Limb (tissue), 2 donors: ENCODE results near the gene POLN.
"Not testable (repeated sequence)": the region's sequence is repeated elsewhere in the genome, so short reads cannot be mapped to it uniquely, and the experiment has no call there.

Source experiments
- DNase-seq, 2 donors: peaks; one replicate each; pipeline ENCODE4 v3.0.0-alpha.2; 2016; ENCODE audit errors: extremely low spot score in 2 of 2

POLN gene

DNA sequence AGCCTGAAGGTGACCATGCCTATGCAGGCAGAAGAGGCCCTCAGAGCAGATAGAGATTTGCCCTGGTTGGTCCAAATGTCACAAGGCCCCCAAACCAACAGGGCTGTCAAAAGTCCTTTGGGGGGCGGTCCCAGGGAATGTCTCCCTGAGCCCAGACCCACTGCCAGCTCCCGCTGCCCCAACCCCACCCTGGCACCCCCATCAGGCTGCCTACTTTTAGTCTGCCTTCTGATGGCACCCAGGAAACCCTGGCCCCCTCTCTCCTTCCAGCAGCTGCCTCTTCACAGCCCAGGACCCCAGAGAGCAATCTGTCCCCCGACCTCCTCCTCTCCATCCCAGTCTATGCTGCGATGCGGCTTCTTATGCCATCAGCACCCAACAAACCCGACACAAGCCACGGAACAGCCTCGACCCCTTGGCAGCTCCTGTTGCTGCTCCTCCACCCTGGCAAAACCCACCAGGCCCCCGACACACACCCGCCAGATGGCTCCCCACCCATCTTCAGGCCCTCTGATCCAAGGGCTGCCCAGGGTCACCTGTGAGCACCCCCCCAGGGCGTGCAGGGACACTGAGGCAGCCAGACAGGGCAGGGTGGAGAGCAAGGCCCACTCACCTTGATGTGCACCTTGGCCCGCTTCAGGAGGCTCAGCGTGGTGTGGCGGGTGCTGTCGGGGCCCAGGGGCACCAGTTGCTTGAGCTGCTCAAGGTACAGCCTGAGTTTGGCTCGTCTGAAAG, 10.0 kb upstream of the POLN start:
- DNase-seq = no peak

DNA sequence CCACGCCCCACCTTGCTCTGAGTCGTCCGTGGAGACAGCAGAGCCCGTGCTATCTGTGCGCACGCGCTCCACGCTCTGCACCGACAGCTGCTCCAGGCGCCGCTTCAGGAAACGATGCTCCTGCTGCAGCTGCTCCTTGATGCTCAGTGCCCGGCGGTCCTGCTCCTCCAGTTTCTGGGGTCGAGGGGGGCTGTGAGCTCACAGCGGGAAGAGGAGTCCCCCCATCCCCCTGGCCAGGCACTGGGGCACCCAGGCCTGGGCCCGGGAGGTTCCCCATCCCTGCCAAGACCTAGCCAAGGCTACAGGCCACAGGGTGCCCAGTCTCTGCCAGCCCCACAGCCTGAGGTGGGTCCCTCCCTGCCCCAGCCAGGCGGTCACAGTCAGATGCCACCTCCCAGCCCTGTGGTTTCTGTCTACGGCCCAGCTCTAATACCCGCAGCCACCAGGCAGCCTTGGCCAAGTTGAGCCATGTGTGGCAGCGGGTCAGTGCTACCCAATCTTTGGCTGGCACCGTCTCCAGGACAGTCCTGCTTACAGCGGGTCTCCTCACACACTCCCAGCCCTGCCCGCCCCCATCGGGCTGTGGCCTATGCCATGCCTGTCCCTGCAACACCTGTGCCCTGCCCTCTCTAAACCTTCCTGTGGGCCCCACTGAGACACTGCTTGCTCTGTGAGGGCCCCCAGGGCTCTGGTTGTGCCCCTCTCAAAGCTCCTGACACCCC, 9.3 kb upstream of the POLN start:
- no peak for DNase-seq

DNA sequence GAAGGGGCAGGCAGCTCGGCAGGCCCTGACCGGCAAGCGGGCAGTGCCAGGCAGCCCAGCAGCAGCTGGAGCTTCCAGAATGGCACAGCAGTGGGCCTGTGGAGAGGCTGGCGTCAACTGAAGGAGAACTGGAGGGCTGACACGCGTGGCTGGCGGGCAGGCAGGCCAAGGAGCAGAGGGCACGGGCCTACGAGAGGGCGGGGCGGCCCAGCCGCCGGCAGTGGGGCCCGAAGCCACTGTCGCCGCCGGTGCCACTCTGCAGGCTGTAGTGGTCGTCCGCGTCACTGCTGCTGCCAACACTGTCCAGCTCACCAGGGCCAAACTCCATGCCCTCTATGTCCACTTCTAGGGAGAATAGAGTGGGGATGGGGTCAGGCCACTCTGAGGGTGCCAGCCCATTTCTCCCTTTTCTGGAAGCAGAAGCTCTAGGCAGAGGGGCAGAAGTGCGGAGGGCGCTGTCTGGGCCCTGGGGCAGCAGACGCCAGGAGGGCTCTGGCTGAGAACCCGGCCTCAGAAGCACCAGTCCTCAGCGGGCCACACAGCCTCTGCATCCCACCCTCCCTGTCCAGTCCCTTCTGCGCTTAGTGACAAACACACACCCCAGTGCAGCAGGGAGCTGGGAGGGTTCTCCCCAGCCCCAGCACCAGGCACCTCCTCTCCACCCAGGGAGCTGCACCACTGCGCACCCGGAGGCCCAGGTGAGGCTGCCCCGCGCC, 8.6 kb upstream of the POLN start:
- no peak for DNase-seq

DNA sequence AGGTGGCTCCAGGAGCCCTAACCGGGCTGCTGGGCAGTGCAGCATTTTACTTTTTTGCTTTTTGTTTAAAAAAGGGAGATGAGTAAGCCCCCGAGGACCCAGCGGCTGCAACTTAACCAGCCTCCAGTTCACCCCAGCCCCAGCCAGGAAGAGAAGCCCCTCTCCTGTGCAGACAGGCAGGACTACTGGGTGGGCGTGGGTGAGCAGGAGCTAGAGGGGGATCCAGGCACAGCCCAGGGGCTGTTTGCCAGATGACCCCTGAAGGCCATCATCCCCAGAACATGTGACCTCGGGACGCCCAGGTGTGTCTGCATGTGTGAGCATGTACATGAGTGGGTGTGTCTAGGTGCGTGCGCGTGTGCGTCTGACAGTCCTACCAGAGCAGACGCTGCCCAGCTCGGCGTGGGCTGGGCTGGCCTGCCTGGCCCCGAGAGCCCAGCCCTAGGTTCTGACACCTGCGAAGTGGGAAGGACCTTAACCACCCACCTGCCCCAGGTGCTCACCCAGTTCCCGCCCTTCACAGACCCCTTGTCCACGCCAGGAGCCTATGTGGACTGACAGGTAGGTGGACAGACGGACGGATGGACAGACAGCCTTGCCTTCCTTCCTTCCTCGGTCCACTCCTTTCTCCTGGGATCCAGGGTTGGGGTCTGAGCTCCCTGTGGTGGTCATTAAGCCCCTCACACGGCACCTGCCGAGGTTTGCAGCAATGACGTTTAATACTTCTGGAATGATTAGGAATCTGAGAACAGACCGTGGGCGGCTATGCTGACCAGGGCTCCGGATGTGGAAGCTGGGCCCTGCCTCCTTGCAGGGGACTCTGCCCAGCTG, 7.8 kb upstream of the POLN start:
- DNase-seq = no peak

GRCh38 chr4:2248821-2249261, 6.9 kb upstream of the POLN start:
- DNase-seq = no peak

- DNase-seq = no peak
Measured at GRCh38 chr4:2248044-2248780, 6.3 kb upstream of the POLN start.

DNA sequence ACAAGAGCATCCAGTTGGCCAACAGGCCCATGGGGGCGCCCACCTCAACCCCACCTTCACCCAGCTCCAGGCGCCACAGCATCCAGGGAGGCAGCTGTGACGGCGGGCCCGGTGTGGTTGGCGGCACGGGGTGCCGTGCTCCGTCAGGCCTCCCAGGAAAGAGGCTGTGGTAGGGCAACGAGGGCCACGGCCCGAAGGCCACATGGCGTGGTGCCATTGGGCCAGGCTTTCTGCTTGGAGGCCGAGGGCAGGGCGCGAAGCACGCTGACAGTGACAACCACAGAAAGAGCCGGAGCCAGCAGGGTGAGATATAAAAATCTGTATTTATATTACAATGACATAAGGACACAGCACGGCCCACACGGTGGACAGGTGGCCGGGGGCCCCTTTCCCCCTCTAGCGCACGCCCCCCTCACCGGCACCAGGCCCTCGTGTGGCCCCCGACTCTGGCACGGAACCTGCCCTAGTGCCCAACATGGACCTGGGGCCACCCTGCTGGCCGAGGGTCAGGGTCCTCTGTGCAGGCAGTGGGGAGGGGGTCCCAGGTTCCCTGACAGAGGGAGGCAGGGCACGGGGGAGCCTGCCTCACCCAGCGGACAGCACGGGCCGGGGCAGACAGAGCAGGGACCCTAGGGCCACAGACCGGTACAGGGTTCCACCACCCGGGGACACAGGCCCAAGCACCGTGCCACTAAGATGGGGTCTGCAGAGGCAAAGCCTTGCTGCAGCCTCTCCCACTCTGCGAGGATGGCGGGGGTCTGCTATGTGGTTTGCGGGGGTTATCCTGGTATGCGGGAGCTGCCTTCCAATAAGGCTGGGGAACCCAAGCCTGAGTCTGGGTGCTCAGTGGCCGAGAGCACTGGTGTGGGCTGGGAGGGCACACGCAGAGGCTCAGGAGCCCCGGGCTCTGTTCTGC, 5.5 kb upstream of the POLN start:
- peak in 1 of 2 donors; percentile 32 for DNase-seq

GRCh38 chr4:2246384-2247127, 4.6 kb upstream of the POLN start:
- DNase-seq = no peak

DNA sequence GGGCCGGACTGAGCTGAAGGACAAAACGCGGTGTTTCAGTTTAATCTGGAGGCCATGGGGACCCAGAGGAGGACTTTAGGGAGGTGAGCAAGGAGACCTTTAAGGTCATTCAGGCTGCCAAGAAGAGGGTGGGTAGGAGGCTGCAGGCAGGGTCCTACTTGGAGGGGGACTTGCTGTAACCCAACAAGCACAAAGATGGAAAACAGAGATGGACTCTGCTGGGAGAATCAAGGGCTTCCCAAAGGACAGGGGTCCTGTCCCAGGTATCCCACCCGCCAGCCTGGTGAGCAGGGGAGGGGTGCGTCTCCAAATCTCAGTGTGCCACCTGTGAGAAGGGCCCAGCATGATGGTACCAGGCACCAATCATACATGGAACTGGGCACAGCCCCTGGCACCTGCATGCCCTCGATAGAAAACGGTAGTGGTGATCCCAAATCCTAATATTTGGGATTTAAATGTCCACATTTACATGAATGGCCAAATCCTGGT, 3.9 kb upstream of the POLN start:
- DNase-seq = no peak

- DNase-seq = no peak
Measured at GRCh38 chr4:2245057-2245786, 3.3 kb upstream of the POLN start.

DNA sequence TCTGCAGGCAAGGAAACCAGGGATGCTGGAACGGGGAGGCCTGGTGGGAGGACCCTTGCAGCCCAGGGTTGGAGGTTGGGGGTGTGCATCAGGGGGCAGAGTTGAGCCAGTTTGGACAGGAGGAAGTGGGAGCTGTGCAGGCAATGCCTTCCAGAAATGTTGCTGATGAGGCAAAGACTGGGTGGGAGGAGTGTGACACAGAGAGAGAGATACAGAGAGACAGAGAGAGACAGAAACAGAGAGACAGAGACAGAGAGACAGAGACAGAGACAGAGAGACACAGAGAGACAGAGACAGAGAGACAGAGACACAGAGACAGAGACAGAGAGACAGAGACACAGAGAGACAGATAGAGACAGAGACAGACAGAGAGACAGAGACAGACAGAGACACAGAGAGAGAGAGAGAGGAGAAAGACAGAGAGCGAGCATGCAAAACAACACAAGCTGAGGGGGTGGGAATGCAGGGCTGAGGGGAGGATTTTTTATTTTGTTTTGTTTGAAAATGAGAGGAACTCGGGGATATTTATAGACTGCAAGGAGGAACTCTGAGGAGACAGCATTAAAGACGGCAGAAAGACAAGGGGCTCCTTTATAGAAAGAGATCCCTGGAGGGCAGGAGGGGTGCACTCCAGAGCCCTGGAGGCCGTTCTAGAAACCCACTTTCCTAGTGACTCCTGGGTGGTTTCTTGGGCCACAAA, 1.9 kb upstream of the POLN start:
- DNase-seq = peak; percentile 48 to 56

DNA sequence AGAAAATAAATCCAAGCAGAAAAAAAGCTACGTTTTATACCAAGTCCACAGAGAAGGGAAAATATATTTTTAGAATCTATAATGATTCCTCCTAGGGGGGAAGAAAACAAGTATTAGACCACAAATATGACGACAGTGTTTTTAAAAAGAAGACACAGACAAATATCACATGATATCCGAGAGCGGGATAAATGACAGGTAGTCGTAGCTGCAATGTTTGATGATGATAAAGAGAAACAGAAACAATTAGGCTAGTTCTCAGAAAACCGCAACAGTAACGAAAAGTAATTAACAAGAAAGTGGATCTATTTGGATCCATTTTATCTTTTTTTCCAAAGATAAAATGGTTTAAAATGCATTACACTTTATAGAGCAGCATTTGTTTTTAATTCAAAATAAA, 918 bp downstream of the POLN start:
- DNase-seq = no peak

DNA sequence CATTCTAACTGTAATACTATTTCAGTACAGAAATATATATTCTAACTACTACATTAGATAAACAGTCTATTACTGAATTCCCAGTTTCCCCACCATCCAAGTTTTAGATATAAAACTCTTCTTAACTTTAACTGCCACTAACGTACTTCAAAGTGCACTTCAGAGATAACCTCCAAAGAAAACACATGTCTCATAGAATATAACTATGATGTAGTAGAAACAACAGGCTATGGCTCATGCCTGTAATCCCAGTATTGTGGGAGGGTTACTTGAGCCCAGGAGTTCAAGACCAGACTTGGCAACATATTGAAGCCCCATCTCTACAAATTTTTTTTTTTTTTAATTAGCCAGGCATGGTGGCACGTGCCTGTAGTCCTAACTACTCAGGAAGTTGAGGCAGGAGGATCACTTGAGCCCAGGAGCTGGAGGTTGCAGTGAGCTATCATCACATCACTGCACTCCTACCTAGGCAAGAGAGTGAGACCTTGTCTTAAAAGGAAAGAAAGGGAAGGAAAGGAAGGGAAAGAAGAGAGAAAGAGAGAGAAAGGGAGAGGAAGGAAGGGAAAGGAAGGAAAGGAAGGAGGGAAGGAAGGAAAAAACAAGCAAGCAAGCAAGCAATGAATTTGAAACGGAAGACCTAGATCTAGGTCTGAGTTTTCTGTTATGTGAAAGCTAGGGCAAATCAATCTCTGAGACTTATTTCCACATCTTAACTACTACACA, 4.8 kb downstream of the POLN start:
- no peak for DNase-seq

GRCh38 chr4:2231082-2231481, 10.8 kb downstream of the POLN start:
- no peak for DNase-seq

DNA sequence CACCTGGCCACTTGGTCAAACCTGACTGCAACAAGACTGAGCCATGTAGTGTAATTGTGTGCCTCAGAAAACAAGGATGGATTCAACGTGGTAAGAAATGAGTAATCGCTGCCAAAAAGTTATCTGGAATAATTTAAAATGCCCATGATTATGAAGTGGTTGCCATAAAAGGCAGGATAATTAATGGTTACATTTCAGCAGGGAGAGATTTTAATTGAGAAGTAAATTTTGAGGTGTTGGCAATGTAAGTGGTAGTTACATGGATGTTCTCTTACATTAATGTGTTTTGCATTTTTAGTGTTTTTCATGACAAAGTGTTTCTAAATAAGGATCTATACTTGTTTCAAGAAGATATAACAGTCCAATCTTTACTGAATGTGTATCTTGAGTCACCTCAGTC, 15.7 kb downstream of the POLN start:
- no peak for DNase-seq

GRCh38 chr4:2222838-2223237, 19.1 kb downstream of the POLN start:
- DNase-seq = no peak

DNA sequence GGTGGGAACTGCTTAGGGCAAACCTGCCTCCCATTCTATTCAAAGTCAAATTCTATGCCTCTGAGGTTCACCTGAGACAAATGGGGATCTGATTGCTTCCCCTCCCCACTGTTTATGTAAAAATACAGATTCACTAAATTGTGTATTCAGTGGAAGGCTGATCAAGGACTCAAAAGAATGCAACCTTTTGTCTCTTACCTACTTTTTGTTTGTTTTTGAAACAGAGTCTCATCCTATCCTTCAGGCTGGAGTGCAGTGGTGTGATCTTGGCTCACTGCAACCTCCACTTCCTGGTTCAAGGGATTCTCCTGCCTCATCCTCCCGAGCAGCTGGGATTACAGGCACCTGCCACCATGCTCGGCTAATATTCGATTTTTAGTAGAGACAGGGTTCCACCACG, 20.5 kb downstream of the POLN start:
- not testable (repeated sequence) for DNase-seq
